ENCODE measurements around the gene DDAH2.

The DDAH2 gene

DNA sequence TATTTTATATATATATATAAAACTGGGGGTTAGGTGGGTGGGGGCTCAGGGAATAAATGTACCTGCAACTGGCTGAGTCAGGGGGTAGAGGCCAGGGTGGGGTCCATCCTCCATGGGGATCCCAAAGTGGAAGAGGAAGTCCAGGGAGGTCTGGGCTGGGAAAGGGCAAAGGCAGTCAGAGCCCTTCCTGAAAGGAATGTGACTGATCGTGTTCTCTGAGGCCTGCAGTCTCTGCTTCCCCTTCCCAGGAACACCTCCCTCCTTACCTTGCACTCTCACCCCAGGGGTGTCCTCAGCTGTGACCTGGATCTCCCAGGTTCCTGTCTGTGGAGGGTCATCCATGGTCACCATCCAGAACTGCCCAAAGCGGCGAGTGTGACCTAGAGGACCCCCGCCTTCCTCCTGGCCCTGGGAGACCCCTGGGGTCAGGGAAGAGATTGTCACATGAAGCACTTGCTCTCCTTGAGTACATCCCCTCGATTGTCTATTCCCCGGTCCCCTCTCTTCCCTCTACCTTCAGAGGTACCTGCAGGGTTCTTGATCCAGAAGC, 38.1 kb upstream of the DDAH2 start:
- no peak overlapping the region for H3K4me3 ChIP-seq (ENCODE audit: low read length)
- no peak overlapping the region for H2AFZ ChIP-seq (ENCODE audit: low read depth, low read length)
- no peaks in the 10 kb centered on the region for H3K9me3 ChIP-seq (ENCODE audit: low read length)
- H3K4me1 ChIP-seq (ENCODE audit: insufficient read depth, low read length): peaks cover 19% of the 10 kb centered on the region
- no peaks in the 10 kb centered on the region for H3K27me3 ChIP-seq (ENCODE audit: insufficient read depth, low read length)
- peaks cover 7% of the 10 kb centered on the region for H3K36me3 ChIP-seq (ENCODE audit: insufficient read depth, low read length)

DNA sequence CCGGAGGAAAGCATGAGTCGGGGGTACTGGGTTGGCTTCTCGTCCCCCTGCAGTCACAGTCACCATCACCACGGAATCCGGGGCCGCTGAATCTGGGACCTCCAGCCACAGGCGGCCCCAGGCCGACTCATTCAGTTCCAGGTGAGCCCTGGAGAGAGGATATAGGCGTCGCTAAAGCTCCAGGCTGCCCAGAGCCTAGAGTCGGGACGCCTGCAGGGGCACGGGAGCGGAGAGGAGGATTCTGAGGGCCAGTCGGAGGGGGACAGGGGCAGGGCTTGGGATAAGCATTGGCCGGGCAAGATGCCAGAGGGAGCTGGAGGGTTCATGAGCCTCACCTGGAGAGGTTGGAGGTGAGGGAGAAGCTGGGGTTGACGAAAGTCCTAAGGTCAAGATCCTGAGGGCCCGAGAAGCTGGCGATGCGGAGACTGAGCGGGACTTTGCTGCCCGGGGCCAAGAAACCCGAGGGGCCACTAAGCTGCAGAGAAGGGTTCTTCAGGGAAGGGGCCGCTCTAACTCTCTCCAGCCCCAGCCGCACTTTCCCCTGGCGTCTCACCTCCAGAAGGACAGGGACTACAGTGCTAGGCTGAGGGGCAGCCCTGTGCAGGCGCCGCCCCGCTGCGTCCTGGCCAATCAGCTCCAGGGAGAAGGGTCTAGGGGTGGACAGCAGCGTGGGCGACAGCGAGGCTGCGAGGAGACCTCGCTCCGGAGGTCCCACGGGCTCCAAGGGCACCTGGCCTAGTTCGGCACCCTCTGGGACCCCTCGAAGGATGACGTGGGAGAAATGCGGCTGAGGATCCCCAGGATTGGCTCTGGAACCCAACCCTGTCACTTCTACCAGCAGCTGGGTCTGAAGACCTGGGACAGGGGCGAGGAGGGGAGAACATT, 37.1 kb upstream of the DDAH2 start:
- H3K4me3 ChIP-seq (ENCODE audit: low read length): no peak overlapping the region
- H3K27me3 ChIP-seq (ENCODE audit: insufficient read depth, low read length): no peaks in the 10 kb centered on the region
- peaks cover 17% of the 10 kb centered on the region for H3K36me3 ChIP-seq (ENCODE audit: insufficient read depth, low read length)
- peaks cover 19% of the 10 kb centered on the region for H3K4me1 ChIP-seq (ENCODE audit: insufficient read depth, low read length)
- H3K9me3 ChIP-seq (ENCODE audit: low read length): no peaks in the 10 kb centered on the region
- H2AFZ ChIP-seq (ENCODE audit: low read depth, low read length): no peak overlapping the region

DNA sequence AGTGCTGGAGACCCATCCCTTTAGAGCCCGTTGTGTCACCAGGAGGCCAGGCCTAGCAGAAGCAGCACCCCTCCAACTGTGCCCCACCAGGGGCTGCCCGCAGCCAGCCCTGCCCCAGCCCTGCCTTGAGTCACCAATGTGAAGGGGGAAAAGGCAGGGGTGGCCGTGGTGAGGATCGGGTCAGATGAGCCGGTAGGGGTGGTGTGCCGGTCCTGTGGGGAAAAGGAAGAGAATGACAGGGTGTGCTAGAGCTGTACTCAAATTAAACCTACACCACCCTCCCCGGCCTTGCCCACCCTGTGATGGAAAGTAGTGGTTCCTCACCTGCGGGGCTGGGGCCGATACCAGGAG, 36.4 kb upstream of the DDAH2 start:
- Histone ChIP-seq H3K4me1 (ENCODE audit: insufficient read depth, low read length) (peaks cover 19% of the 10 kb centered on the region), H3K27me3 (ENCODE audit: insufficient read depth, low read length) (no peaks in the 10 kb centered on the region), H3K36me3 (ENCODE audit: insufficient read depth, low read length) (peaks cover 23% of the 10 kb centered on the region), H3K9me3 (ENCODE audit: low read length) (no peaks in the 10 kb centered on the region), H2AFZ (ENCODE audit: low read depth, low read length) (no peak overlapping the region), H3K4me3 (ENCODE audit: low read length) (no peak overlapping the region)

DNA sequence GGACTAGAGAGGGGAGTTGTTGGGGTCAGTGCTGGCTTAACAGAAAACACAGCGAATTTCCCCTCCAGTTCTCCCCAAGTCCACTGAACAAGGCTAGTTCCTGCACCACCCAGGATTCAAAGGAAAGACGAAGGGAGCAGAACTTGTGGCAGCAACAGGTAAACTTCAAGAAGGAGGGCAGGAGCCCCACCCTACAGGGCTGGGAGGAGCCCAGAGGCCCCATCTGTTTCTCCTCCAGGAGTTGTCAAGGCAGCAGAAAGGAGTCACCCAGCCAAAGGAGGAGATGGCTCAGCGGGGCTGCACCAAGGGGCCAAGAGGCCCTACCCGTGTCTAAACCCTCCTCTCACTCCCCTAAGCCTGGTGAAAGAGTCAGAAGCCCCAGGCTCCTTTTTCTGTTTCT, 35.1 kb upstream of the DDAH2 start:
- no peak overlapping the region for H2AFZ ChIP-seq (ENCODE audit: low read depth, low read length)
- H3K36me3 ChIP-seq (ENCODE audit: insufficient read depth, low read length): peaks cover 36% of the 10 kb centered on the region

DNA sequence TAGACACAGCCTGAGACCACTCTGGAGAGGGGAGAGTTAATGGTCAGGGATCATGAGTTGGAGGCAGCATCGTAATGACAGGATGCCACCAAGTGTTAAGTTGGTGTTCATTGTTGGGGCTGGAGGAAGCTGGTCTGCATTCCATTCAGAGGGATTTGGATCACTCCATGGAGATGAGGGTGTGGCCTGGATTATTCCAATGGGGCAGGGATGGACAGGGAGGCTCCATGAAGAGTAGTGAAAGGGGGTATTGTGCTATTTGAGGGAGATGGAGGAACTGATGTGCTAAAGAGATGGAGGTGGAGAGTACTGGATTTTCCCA, 34.5 kb upstream of the DDAH2 start:
- H3K4me1 ChIP-seq (ENCODE audit: insufficient read depth, low read length): peaks cover 19% of the 10 kb centered on the region
- H2AFZ ChIP-seq (ENCODE audit: low read depth, low read length): no peak overlapping the region
- no peak overlapping the region for H3K4me3 ChIP-seq (ENCODE audit: low read length)
- H3K27me3 ChIP-seq (ENCODE audit: insufficient read depth, low read length): no peaks in the 10 kb centered on the region
- peaks cover 42% of the 10 kb centered on the region for H3K36me3 ChIP-seq (ENCODE audit: insufficient read depth, low read length)
- H3K9me3 ChIP-seq (ENCODE audit: low read length): no peaks in the 10 kb centered on the region

More for the DNA sequence above, 35.1 kb upstream of the DDAH2 start:
- peaks cover 19% of the 10 kb centered on the region for H3K4me1 ChIP-seq (ENCODE audit: insufficient read depth, low read length)
- no peaks in the 10 kb centered on the region for H3K27me3 ChIP-seq (ENCODE audit: insufficient read depth, low read length)
- no peak overlapping the region for H3K4me3 ChIP-seq (ENCODE audit: low read length)
- H3K9me3 ChIP-seq (ENCODE audit: low read length): no peaks in the 10 kb centered on the region

DNA sequence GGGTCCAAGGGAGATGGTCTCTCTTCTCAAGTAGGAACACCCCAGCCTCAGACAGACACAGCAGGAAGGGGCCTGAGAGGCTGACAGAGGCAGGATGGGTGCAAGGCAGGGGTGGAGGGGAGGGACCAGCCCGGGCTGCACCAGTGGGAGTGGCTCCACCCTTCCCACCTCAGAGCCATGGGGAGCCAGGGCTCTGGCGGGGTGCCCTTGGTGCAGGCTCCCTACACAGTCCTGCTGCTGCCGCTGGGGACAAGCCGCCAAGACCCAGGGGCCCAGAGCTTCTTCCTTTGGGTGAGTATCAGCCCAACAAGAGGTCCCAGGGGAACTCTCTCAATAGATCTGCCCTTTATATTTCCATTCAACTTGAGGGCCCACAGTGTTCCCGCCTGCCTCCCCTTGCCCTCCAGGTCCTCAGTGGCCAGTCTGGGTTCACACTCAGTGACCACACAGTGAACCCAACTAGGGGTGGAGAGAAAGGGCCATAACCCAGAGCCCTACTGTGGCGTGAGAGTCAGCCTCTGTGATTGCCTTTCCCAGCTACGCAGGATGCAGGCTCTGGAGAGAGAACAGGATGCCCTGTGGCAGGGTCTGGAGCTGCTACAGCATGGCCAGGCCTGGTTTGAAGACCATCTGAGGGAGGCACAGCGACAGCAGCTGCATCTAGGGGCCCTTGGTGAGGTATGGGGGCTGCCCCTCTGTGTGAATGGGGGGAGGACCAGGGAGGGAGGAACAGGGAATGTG, 33.9 kb upstream of the DDAH2 start:
- Histone ChIP-seq H3K27me3 (ENCODE audit: insufficient read depth, low read length) (no peaks in the 10 kb centered on the region), H3K36me3 (ENCODE audit: insufficient read depth, low read length) (peaks cover 47% of the 10 kb centered on the region), H2AFZ (ENCODE audit: low read depth, low read length) (no peak overlapping the region), H3K4me1 (ENCODE audit: insufficient read depth, low read length) (peaks cover 19% of the 10 kb centered on the region), H3K4me3 (ENCODE audit: low read length) (no peak overlapping the region), H3K9me3 (ENCODE audit: low read length) (no peaks in the 10 kb centered on the region)

DNA sequence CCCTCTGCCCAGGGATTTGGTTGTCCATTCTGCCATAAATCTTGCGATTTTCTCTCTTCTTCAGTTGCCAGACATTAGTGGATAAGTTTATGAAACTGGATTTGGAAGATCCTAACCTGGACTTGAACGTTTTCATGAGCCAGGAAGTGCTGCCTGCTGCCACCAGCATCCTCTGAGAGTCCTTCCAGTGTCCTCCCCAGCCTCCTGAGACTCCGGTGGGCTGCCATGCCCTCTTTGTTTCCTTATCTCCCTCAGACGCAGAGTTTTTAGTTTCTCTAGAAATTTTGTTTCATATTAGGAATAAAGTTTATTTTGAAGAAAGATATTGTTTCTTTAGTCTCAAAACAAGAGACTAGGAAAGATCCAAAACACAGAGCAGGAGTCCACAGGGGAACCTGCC, 33.3 kb upstream of the DDAH2 start, which contains the start of gene SAPCD1:
Gene SAPCD1 (plus strand): TSS at position 301 of the 400 bp plus-strand sequence. CDS start 399 bp downstream, outside the sequence.
- no peak within 1 kb of the TSS for H3K4me3 ChIP-seq (ENCODE audit: low read length)
- H3K36me3 ChIP-seq (ENCODE audit: insufficient read depth, low read length): peaks cover 48% of the 10 kb centered on the region
- H2AFZ ChIP-seq (ENCODE audit: low read depth, low read length): no peak within 1 kb of the TSS
- no peaks in the 10 kb centered on the region for H3K27me3 ChIP-seq (ENCODE audit: insufficient read depth, low read length)
- H3K9me3 ChIP-seq (ENCODE audit: low read length): no peaks in the 10 kb centered on the region
- peaks cover 19% of the 10 kb centered on the region for H3K4me1 ChIP-seq (ENCODE audit: insufficient read depth, low read length)

DNA sequence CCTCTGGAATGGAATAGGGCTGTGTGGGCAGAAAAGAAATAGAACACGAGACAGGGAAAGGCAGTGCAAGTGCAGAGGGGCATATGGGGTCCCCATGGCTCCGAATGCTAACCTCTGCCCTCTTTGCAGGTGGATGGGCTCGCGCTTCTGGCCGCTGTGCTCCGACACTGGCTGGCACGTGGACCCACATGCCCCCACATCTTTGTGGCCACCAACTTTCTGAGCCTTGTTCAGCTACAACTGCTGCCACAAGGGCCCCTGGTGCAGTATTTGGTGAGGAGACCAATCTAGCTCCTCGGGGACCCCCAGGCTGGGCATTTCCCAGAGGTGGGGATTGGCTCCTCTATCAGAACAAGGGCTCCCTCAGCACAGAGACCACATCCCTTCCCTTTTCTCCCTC, 32.2 kb upstream of the DDAH2 start:
- H3K27me3 ChIP-seq (ENCODE audit: insufficient read depth, low read length): no peaks in the 10 kb centered on the region
- no peak overlapping the region for H2AFZ ChIP-seq (ENCODE audit: low read depth, low read length)
- H3K36me3 ChIP-seq (ENCODE audit: insufficient read depth, low read length): peaks cover 48% of the 10 kb centered on the region
- H3K9me3 ChIP-seq (ENCODE audit: low read length): no peaks in the 10 kb centered on the region
- peaks cover 19% of the 10 kb centered on the region for H3K4me1 ChIP-seq (ENCODE audit: insufficient read depth, low read length)
- H3K4me3 ChIP-seq (ENCODE audit: low read length): no peak overlapping the region

DNA sequence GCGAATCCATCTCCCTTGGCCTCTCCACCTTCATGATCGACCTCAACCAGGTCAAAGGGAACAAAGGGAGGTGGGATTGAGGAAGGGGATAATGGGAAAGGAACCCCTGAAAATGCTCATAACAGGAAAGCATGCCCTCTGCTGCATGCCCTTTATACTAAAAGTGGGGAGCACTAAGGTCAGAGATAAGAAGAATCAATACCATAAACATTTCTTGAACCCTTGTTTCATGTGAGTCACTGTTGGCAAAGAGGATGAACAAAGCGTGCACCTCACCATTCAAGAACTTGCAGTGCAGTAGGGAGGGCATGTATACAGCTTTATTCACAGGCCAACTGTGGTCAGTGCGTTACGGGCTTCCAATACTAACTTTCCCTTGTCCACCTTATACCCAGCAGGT, 31.7 kb upstream of the DDAH2 start:
- no peak overlapping the region for H2AFZ ChIP-seq (ENCODE audit: low read depth, low read length)
- no peak overlapping the region for H3K4me3 ChIP-seq (ENCODE audit: low read length)
- H3K9me3 ChIP-seq (ENCODE audit: low read length): no peaks in the 10 kb centered on the region
- H3K27me3 ChIP-seq (ENCODE audit: insufficient read depth, low read length): no peaks in the 10 kb centered on the region
- H3K36me3 ChIP-seq (ENCODE audit: insufficient read depth, low read length): peaks cover 48% of the 10 kb centered on the region
- peaks cover 19% of the 10 kb centered on the region for H3K4me1 ChIP-seq (ENCODE audit: insufficient read depth, low read length)

DNA sequence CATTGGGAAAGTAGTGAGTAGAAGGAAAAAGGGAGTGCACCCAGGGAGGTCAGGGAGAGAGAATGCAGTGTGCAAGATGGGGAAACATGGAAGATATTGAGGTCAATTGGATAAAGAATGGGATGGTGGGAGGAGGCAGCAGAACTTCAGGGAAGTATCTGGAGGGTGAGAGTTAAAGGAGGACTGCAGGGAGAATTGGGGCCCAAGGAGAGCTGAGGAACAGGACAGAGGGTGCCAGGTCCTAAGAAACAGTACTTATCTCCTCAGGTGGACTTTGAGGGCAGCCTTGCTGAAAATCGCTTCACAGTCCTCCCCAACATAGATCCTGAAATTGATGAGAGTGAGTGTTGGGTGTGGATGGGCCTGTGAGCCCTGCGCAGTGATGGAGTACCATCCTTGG, 29.2 kb upstream of the DDAH2 start:
- no peak overlapping the region for H2AFZ ChIP-seq (ENCODE audit: low read depth, low read length)
- H3K4me1 ChIP-seq (ENCODE audit: insufficient read depth, low read length): peaks cover 8% of the 10 kb centered on the region
- H3K4me3 ChIP-seq (ENCODE audit: low read length): no peak overlapping the region
- peaks cover 45% of the 10 kb centered on the region for H3K36me3 ChIP-seq (ENCODE audit: insufficient read depth, low read length)
- no peaks in the 10 kb centered on the region for H3K9me3 ChIP-seq (ENCODE audit: low read length)
- no peaks in the 10 kb centered on the region for H3K27me3 ChIP-seq (ENCODE audit: insufficient read depth, low read length)

DNA sequence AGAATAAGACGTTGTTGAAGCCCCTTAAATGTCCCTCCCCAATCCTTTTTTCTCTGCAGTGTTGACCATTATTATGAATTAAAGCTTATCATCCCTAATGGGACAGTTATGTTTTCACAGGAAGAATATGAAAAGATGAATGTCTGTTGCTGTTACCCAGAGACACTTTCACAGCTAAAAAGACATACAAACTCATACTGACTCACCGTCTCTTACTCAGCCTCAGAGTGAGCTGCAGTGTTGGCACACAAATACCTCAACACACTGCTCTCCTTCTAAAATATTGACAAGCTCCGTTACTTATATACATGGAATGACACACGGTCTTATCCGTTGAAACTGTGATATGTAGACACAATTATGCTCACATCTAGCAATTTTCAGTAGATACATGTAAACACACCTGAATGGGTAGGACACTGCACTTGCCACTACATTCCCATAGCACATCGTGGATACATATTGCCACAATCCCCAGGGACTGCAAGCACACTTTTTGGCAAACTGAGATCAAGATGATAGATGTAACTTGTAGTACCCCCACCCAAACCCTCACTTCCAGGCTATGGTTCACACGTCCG, 23.7 kb upstream of the DDAH2 start:
- H3K9me3 ChIP-seq (ENCODE audit: low read length): no peaks in the 10 kb centered on the region
- H3K4me3 ChIP-seq (ENCODE audit: low read length): no peak overlapping the region
- no peak overlapping the region for H2AFZ ChIP-seq (ENCODE audit: low read depth, low read length)
- H3K36me3 ChIP-seq (ENCODE audit: insufficient read depth, low read length): peaks cover 20% of the 10 kb centered on the region
- no peaks in the 10 kb centered on the region for H3K27me3 ChIP-seq (ENCODE audit: insufficient read depth, low read length)
- H3K4me1 ChIP-seq (ENCODE audit: insufficient read depth, low read length): no peaks in the 10 kb centered on the region

DNA sequence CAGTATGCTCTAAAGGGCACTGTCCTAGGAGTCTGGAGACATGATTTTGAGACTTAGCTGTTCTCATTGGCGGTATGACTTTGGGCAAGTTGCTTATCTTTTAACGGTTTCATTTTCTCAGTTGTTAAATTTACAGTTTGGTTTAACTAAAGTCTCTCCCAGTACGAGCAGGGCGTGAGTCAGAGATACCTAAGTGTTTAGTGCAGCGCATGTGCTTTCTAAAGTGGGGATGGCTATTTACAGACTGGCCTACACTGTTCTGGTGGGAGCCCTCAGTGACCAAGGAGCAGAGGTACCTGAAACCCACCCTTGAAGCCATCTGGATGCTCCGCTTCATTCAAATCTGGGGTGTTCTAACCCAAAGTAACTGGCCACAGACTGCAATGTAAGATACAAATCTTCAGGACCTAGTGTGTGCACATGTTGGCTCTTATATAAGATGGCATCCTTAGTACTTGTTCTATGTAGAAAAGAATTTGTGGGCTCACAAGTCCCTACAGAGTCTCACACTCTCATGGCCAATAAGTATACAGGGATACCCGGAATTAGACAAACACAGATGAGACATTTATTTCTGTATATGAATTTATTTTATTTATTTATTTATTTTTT, 21.4 kb upstream of the DDAH2 start:
- Histone ChIP-seq H3K27me3 (ENCODE audit: insufficient read depth, low read length) (no peaks in the 10 kb centered on the region), H3K4me3 (ENCODE audit: low read length) (no peak overlapping the region), H3K9me3 (ENCODE audit: low read length) (no peaks in the 10 kb centered on the region), H3K4me1 (ENCODE audit: insufficient read depth, low read length) (no peaks in the 10 kb centered on the region), H3K36me3 (ENCODE audit: insufficient read depth, low read length) (peaks cover 32% of the 10 kb centered on the region), H2AFZ (ENCODE audit: low read depth, low read length) (no peak overlapping the region)
